Inflammatory macrophage treated with lipopolysaccharide for 4 hours (primary cell): Measurements from ENCODE around the gene TBCEL.
"Not testable (repeated sequence)": the region's sequence is repeated elsewhere in the genome, so short reads cannot be mapped to it uniquely, and the experiment has no call there.

Experiments used
- DNase-seq: peaks from one replicate; pipeline ENCODE4 v3.0.0-alpha.2; 2020

TBCEL gene

DNA sequence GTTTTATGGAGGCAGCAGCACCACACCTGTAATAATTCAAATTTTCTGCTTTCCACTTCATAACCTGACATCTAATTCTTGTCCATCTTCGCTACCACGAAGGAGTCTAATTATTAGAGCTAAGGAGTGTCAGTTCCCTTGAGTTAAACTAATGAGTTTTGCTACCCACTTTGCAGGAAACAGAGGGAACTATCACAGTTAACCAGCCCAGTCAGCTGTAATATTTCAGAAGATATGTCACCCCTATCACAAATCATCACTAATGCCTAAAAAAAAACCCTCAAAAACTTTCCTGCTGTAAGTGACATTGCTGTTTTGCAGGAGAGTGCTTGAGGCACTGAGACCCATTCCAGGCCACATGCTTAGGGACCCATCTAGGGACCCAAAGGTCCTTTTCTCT is 85.6 kb downstream of the TBCEL start:
- DNase-seq: no peak

DNA sequence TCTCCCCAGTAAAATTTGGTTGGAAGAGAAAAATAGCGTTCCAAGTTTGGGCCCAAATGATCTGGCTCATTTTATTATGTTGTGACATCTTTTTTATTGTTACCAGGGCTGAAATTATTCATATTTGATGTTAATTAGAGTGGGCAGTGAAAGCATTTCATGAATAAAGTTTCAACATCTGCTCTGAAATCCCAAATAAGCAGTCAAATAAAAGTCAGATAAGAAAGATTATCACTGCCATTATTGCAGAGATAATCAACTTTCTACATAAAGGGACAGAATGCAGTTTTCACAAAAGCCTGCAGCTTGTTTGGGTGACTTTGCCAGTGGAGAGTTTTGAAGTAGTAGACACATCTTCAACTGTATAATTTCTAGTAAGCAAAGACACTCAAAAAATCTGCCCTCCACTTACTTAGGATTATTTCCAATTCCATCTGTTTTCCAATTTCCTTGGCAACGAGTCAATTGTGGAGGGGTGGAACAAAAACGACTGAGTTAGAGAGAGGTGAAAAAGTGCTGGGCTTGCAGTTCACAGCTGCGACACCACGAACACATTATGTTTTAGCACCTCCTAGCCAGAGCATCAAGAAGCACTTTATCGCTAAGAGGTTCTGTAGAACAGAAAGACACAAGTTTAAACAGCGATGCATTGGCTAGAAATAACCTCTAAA is 86.1 kb downstream of the TBCEL start:
- DNase-seq: no peak

DNA sequence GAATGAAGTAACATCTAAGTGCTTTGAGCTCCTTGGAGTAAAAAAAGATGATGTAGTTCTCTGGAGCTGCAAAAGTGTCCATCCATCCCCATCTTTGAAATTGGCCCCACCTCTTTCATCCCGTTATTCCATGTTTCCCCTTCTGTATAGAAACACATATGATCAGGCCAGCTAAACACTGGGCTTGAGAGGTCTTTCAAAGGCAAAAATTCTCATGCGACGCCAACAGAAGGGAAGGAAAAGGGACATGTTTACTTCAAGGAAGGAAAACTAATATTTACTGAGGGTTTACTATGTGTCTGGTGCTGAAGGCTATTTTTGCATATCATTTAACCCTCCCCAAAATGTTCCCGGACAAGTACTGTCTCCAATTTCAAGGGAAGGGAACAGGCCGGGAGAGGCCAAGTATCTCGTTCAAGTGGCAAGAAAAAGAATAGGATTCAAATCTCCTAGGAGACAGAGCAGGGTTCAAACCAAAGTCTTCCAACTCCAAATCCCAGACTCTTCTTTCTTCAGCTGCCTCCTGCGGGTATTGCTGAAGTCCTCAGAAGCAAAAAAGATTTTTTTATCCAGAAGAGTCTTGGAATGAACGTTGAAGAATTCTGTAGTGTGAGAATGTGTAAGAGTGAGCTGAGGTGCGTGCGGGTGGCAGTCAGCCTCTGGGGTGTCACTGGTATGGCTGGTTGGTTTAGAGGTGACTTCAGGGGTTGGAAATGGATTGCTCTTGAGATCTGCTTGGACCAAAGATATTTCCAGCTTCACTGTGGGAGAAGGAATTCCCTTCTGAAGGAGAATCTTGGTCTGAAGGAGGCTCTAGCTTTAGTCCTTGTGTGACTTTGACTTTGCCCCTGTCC is 87.2 kb downstream of the TBCEL start:
- DNase-seq: no peak

DNA sequence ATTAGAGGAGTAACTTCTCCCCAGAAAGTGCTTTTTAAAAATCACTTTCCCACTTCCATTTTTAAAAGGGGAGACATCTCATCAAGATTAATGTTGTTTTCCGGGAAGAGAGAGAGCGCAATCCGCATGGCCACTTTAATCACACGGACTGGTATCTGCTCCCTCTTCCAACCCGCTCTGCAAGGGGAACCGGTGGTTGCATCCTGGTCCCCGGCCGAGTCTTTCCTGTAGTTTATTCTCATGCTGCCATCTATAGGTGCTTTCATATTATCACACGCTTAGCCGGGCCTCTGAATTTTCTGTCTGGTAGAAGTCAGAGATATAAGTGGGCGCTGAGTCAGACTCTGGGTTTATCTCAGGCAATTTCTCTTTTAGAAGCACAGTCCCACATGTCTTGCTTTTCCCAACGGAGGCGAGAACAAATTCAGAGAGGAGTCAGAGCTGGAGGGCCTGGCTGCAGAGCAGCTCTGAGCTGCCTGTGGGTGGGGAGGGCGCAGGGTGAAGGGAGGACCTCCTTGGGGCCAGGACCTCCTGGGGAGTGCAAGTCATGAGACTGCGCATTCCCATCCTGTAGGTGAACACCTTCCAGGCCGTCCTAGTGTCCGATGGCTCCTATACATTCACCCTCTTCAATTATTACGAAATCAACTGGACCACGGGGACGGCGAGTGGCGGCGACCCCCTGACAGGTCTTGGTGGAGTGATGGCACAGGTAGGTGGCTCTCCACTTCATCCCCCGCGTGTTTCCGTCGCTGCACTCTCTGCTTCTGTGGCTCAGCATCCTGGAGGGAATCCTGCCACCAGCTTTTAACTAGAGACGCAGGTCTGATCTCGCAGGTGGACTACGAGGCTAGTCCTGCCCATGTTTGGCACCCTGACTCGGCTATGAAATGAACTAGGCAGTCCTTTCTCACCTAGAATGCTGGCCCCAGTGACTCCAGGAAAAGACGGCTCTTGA is 88.9 kb downstream of the TBCEL start:
- peak; percentile 68 for DNase-seq

DNA sequence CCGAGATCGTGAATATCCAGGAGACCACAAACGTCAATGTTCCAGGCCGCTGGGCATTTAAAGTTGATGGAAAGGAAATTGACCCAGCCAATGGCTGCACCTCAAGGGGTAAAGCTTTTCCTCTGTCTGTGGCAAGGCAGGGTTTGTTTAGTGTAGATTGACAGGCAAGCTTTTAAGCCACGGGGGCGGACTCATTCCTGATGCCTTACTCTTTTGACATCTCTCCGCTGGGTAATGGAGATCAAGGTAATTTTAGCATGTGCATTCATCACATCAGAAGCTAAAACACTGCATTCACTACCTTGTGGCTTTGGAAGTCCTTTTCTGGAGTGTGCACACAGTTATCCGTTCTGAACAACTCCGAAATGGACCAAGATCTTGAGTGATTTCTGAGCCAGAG is 89.7 kb downstream of the TBCEL start:
- DNase-seq: no peak

DNA sequence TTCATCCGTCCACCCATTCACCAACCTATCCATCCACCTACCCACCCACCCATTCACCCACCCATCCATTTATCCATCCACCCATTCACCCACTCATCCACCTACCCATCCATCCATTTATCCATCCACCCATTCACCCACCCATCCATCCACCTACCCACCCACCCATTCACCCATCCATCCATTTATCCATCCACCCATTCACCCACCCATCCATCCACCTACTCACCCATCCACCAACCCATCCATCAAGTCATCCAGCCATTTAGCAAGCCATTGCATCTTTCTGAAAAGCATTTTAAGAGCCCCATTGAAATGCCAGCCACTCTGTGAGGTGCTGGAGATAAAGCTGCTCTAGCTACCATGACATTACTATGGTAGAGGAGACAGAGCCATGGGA is 91.1 kb downstream of the TBCEL start:
- DNase-seq: not testable (repeated sequence)

DNA sequence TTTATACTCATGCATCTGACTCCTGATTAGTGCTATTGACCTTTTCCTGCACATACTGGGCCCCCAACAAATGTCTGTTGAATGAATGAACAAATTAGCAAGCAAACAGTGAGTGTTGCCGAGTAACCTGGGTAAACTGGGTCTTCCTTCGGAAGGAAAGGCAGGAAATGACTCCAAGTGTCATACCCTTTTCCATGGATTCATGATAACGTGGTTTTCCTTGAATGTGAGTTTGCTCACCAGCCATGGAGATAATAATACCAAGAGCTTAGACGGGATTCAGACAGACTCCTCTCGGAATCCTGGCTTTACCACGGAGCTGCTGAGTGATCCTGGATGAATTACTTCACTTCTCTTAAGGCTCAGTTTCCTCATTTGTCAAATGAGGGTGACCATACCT is 93.9 kb downstream of the TBCEL start:
- no peak for DNase-seq

DNA sequence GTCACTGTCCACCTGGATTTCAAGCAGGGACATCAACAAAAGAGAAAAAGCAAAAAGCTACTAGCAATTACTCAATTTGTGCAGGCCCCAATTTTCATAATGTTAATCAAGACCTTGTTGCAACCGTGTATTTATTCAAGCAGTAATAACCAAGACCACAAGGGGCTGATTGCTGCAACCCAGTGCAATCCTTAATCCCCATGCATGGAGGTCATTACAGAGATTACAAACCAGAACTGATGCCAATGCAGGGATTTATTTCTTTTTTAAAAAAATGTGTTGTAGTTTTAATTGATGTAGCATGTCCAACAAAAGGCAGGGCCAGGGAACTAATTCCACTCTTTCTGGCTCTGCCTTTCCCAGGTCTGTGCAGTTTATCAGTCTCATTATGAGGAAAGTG is 95.5 kb downstream of the TBCEL start:
- DNase-seq: no peak

DNA sequence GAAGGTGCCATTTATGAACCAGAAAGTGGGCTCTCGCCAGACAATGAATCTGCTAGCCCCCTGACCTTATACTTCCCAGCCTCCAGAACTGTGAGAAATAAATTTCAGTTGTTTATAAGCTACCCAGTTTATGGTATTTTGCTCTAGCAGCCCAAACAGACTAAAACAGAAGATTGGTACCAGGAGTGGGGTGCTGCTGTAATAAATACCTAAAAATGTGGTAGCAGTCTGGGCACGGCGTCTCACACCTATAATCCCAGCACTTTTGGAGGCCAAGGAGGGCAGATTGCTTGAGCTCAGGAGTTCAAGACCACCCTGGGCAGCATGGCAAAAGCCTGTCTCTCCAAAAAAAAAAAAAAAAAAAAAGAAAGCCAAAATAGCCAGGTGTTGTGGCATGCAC is 98.4 kb downstream of the TBCEL start:
- no peak for DNase-seq

DNA sequence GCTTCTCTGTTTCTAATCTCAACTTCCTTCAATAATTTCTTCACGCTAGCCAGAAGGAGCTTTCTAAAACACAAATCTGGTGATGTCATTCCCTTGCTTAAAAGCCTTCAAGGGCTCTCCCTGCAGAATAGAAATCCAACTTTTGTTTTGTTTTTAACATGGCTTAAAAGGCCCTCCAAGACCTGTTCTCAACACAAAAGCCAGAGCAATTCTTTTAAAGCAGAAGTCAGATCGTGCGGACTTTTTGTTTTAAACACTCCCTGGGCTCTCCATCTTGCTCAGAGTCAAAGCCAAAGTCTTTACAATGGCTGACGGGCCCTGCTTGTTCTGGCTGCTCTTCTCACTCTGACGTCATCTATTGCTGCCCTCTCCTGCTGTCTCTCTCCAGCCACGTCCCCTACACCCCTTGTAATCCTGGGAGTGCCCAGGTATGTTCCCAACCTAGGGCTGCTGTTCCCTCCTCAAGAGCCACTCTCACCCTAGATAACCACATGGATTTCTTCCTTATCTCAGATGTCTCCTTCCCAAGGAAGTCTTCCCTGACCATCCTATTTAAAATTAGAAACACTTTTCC is 99.7 kb downstream of the TBCEL start:
- DNase-seq: no peak

DNA sequence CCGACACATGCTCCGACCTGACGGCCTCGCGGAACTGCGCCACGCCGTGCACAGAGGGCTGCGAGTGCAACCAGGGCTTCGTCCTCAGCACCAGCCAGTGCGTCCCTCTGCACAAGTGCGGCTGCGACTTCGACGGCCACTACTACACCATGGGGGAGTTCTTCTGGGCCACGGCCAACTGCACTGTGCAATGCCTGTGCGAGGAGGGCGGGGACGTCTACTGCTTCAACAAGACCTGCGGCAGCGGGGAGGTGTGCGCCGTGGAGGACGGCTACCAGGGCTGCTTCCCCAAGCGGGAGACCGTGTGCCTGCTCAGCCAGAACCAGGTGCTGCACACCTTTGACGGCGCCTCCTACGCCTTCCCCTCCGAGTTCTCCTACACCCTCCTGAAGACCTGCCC is 103.9 kb downstream of the TBCEL start:
- no peak for DNase-seq

DNA sequence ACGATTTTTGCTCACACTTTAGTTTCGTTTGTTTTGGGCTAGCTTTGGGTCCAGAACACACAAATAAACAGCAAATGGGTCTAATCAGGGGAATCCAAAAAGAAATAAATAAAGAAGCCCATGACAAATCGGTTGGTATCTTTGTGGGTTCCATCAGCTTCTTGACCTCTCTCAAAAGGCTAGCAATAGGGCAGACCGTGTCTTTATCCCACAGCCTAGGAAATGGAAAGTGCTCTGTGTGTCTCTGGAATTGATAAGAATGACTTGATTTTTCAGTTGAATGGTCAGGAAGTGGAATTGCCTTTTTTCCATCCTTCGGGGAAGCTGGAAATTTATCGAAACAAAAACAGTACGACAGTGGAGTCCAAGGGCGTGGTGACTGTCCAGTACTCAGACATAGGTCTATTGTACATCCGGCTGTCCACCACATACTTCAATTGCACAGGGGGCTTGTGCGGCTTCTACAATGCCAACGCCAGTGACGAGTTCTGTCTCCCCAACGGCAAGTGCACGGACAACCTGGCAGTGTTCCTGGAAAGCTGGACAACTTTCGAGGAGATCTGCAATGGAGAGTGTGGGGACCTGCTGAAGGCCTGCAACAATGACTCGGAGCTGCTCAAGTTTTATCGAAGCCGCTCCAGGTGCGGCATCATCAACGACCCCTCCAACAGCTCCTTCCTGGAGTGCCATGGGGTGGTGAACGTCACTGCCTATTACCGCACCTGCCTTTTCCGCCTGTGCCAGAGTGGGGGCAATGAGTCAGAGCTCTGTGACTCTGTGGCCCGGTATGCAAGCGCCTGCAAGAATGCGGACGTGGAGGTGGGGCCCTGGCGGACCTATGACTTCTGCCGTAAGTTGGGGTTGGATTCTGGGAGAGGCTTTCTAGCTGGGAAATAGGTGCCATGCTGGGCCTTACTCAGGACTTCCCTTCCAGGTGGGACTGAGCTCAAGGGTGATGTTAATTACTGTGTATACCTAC is 105.7 kb downstream of the TBCEL start:
- DNase-seq: no peak

DNA sequence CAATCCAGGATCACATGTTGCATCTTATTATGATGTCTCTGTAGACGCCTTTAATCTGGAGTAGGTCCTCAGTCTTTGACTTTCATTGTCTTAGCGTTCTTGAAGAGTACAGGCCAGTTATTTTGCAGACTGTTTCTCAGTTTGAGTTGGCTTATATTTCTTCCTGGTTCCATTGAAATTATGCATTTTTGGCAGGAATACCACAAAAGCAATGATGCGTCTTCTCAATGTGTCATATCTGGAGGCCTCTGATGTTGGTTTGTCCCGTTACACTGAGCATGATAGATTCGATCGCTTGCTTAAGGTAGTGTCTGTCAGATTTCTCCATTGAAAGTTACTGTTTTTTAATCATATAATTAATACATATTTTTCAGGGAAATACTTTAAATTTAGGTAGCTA is 107.8 kb downstream of the TBCEL start:
- no peak for DNase-seq

DNA sequence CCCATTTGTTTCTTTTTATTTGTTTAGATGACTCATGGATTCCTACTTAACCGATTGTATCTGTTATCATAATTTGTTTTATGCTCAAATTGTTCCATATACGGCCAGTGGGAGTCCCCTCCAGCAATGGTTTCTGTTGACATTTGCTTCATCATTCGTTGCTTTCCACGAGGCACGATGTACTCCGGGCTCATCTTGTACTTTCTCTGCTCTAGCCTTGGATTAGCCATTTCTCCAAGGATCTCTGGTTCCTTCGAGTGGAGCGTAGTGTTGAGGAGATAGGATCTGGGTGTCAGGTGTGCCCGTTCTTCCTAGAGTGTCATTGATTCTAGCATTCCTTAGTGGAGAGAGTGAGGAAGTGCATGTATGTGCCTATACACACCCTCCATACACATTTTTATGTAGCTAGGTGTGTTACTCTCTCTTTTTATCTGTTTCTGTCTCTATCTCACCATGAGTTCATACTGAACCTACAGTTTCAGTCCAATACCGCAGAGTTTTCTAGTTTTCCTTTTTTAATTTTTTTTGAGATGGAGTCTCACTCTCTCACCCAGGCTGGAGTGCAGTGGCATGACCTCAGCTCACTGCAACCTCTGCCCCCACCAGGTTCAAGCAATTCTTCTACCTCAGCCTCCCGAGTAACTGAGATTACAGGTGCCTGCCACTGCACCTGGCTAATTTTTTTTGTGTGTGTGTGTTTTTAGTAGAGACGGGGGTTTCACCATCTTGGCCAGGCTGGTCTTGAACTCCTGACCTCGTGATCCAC is 108.5 kb downstream of the TBCEL start:
- DNase-seq: no peak

DNA sequence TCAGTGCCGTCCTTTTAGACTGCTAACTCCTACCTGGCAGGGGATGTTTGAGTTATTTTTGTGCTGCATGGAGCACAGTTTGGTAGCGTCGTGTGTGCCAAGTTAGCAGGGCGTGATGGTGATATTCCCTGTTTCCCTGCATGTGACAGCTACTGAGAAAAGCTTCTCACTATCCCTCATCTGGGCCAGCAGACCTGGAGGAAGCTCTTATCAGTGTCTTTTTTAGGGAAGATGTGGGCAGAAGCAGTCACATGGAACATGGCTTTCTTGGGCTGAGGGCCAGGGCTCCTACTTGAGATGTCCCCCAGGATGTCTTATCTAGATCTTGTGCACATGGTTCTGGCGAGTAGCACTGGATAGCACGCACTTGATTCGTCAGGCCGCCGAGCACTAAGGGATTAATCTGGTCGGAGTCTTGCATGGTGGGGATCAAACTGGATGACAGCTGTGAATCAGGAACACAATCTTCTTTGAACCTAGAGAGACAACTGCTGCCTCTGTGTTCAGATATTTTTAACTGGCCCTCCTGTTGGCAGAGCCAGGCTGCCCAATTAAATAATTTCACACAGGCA is 110.9 kb downstream of the TBCEL start:
- no peak for DNase-seq

DNA sequence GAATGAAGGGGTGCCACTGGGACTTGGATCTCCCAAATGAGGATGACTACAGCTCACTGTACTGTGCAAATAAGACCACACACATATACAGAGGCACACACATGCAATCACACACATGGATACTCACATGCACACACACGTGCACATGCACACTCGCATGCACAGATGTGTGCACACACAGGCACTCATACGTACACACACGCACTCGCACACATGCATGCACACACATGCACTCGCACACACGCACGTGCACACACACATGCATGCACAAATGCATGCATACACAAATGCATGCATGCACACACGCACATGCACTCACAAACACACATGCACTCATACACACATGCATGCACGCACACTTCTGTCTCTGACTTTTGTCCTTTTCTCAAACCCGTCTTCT is 113.1 kb downstream of the TBCEL start:
- DNase-seq: no peak

DNA sequence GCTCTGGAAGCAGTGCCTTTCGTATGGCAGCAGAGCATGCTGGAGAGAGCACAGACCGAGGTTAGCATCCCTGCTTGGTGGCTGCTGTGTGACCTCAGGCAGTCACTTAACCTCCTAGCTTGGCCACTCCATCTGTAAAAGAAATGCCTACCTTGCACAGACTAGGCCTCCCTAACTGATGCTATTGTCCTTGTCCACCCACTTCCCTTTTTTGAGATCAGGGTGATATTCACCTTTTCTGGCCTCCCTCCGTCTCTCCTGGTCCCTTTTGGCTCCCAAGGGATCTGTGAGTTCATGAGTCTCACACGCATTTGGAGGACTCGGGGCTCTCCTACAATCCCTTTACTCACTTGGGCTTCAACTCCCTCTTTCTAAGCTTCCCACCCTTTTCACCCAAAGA is 114.4 kb downstream of the TBCEL start:
- DNase-seq: no peak

DNA sequence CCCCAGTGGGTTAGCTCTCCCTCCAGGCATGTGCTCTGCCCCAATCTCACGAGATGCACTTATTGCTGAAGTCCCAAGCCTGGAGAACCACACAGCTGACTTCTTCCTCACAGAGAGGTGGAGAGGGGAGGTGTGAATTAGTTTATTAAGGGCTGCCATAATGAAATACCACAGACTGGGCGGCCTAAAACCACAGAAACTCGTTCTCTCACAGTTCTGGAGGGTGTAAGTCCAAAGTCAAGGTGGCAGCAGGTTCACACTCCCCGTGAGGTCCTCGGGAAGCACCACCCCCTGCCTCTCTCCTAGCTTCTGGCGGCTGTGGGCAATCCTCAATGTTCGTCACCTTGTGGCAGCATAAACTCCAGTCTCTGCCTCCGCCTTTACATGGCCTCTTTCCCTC is 116.5 kb downstream of the TBCEL start:
- no peak for DNase-seq
